Measurements from ENCODE around the gene RASA2.

- TF ChIP-seq CTCF (conservative IDR thresholded peaks at IDR 0.05; ENCODE audit: low read depth in 2 of 2) (no peak), EZH2phosphoT487 (IDR thresholded peaks at IDR 0.05; ENCODE audit: unreplicated experiment) (no peak)
These were observed 18.3 kb downstream of the RASA2 start for GRCh38 chr3:141505166-141505565.

Measured in GM23338 (cell line).